Kidney glomerular epithelial cell (primary cell): ENCODE results near the gene ATG2A.

ENCODE experiments used
- DNase-seq: peaks from one replicate; lab custom pipeline; 2025; lab: John Stamatoyannopoulos, UW

Gene ATG2A

GRCh38 chr11:64902102-64902900 lies 14.7 kb downstream of the ATG2A start:
- DNase-seq, result no peak

- no peak for DNase-seq
Observed at GRCh38 chr11:64900774-64901173, 16.2 kb downstream of the ATG2A start.

- DNase-seq, result peak; percentile 30
Observed at GRCh38 chr11:64900263-64900678, 16.7 kb downstream of the ATG2A start.

- DNase-seq, result no peak
Observed at GRCh38 chr11:64898541-64898940, 18.5 kb downstream of the ATG2A start.

- no peak for DNase-seq
Observed at GRCh38 chr11:64898076-64898445, 18.9 kb downstream of the ATG2A start.

GRCh38 chr11:64897381-64898075 lies 19.5 kb downstream of the ATG2A start:
- DNase-seq, result no peak

GRCh38 chr11:64896448-64897022 lies 20.5 kb downstream of the ATG2A start:
- no peak for DNase-seq

- DNase-seq, result no peak
Observed at GRCh38 chr11:64894812-64895452, 22.1 kb downstream of the ATG2A start.

GRCh38 chr11:64894070-64894811 lies 22.8 kb downstream of the ATG2A start:
- DNase-seq, result peak; percentile 44

- no peak for DNase-seq
Observed at GRCh38 chr11:64893194-64894069, 23.6 kb downstream of the ATG2A start.

GRCh38 chr11:64892838-64893193 lies 24.2 kb downstream of the ATG2A start:
- DNase-seq, result no peak

- no peak for DNase-seq
Observed at GRCh38 chr11:64892411-64892831, 24.6 kb downstream of the ATG2A start.

- DNase-seq, result no peak
Observed at GRCh38 chr11:64891880-64892279, 25.1 kb downstream of the ATG2A start.

GRCh38 chr11:64891215-64891848 lies 25.7 kb downstream of the ATG2A start:
- DNase-seq, result no peak

GRCh38 chr11:64890522-64890939 lies 26.5 kb downstream of the ATG2A start:
- no peak for DNase-seq

- DNase-seq, result no peak
Observed at GRCh38 chr11:64888729-64889511, 28.1 kb downstream of the ATG2A start.

GRCh38 chr11:64888406-64888728 lies 28.6 kb downstream of the ATG2A start:
- no peak for DNase-seq

GRCh38 chr11:64887757-64888405 lies 29.1 kb downstream of the ATG2A start:
- DNase-seq, result peak; percentile 71

- no peak for DNase-seq
Observed at GRCh38 chr11:64887234-64887756, 29.7 kb downstream of the ATG2A start.
